GM12872 (cell line): ENCODE data around the gene D2HGDH.

Experiments
- TF ChIP-seq, protein P1 (sequence below): IDR thresholded peaks from 3 replicates; pipeline ENCODE4 v1.5.1; 2011; ENCODE audit warnings: low read depth, mild to moderate bottlenecking, low read length, moderate library complexity; ENCODE audit not compliant: insufficient read depth

D2HGDH gene

DNA sequence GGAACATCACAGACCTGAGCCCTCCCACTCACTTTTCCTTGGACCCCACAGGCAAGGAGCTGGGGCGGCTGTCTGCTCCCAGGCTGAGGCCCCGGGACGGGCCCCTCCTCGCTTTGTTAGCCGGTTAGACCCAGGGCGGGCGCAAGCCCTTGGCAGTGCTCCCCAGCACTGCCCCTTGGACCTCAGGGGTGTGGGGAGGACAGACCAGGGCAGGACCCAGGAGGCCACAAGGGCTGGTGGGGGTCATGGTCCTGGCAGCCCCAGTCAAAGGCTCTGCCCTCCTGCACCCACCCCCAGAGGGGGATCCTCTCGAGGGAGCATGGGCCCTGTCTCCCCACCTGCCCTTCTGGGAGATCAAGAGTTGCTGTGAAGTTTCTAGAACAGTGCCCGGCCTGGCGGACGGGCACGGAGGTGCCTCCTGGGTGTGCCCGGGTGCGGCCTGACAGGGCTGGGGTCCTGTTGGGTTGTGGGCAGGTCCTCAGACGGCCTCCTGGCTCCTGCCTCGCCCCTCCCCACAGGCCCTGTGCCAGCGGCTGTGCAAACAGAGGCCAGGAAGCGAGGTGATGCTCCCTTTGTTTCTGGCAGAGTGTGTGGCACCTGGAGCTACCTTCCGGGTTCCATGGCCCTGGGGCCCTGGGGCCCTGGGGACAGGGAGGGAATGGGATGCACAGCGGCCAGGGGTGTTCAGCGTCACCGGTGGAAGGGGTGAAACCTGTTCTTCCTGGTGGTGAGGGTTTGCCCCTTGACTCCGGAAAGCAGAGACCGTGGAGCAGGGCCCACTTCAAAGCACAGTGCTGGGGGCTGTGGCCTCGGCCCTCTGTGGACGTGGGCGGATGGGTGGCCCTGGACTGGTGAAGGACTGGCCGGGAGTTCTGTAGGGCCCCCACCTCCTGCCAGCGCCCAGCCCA, 39.3 kb downstream of the D2HGDH start:
- TF ChIP-seq, protein P1, sequence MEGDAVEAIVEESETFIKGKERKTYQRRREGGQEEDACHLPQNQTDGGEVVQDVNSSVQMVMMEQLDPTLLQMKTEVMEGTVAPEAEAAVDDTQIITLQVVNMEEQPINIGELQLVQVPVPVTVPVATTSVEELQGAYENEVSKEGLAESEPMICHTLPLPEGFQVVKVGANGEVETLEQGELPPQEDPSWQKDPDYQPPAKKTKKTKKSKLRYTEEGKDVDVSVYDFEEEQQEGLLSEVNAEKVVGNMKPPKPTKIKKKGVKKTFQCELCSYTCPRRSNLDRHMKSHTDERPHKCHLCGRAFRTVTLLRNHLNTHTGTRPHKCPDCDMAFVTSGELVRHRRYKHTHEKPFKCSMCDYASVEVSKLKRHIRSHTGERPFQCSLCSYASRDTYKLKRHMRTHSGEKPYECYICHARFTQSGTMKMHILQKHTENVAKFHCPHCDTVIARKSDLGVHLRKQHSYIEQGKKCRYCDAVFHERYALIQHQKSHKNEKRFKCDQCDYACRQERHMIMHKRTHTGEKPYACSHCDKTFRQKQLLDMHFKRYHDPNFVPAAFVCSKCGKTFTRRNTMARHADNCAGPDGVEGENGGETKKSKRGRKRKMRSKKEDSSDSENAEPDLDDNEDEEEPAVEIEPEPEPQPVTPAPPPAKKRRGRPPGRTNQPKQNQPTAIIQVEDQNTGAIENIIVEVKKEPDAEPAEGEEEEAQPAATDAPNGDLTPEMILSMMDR, result no peak

DNA sequence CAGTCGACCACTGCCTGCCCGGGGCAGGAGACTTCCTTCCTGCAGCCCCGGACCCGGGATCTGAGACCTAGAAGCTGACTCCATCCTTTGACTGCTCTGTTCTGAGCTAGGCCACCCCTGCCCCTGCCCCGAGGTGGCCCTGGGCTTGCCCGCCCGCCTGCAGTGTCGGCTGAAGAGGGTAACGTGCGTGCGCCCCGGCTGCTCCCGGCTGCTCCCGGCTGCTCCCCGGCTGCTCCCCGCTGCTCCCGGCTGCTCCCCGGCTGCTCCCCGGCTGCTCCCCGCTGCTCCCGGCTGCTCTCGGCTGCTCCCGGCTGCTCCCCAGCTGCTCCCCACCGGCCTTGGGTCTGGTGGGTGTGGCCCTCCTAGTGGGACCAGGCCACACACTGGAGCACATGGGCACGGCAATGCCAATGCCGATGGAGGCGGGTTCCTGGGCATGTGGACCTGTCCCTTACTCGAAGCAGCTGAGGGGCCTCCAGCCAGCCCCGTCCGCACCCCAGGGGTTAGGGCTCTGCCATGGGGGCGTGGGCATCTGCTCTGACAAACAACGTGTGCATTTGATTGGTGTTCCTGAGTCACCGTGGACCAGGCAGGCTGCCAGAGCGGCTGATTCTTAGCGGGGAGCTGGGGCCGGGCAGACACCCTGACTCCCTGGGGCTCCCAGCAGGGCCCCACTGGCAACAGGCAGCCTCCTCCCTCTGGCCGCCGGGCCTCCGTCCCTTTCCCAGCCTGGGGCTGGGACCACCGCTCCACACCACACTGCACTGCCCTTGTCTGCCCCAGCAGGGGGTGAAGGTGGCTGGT, 40.2 kb downstream of the D2HGDH start:
- TF ChIP-seq, protein P1, result no peak

DNA sequence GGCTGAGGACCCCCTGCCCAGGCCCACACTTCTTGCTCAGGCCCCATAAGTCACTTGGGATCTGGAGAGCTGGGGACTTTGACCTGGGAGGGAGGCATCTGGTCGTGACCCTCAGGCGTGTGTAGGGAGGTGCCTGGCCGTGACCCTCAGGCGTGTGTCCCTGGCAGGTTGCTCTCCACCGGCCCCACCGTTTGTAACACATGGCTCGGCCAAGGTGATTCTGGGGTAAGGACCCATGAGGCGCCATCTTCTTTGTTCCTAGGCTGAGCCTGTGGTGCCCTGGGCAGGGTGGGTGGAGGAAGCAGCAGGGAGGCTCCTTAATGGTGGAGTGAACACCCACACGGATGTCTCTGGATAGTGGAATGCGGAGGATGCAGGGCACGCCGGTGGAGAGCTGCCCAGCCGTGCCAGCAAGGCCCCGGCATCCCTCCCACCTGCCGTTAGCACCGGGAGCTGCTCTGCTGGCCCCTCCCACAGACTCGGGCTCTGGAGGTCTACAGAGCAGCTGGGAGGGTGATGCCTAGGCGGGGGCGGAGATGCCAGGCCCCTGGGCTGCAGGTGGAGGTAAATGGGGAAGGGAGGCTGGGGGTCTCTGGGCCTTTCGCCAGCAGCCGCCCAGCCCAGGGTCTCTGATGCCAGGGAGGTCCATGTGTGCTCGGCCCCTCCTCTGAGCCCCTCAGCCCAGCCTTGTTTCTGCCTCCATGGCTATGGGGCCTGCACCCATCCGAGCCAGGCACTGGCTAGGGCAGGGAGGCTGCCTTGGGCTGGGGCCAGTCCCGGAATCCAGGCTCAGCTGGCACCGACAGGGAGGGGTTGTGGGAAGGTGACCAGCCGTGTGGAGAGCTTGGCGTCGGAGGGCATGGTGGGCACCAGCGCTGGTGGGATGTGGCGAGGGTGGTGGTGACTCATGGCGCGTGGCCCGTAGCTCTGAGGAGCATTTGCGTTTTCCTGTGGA, 41.1 kb downstream of the D2HGDH start:
- TF ChIP-seq, protein P1, result no peak

DNA sequence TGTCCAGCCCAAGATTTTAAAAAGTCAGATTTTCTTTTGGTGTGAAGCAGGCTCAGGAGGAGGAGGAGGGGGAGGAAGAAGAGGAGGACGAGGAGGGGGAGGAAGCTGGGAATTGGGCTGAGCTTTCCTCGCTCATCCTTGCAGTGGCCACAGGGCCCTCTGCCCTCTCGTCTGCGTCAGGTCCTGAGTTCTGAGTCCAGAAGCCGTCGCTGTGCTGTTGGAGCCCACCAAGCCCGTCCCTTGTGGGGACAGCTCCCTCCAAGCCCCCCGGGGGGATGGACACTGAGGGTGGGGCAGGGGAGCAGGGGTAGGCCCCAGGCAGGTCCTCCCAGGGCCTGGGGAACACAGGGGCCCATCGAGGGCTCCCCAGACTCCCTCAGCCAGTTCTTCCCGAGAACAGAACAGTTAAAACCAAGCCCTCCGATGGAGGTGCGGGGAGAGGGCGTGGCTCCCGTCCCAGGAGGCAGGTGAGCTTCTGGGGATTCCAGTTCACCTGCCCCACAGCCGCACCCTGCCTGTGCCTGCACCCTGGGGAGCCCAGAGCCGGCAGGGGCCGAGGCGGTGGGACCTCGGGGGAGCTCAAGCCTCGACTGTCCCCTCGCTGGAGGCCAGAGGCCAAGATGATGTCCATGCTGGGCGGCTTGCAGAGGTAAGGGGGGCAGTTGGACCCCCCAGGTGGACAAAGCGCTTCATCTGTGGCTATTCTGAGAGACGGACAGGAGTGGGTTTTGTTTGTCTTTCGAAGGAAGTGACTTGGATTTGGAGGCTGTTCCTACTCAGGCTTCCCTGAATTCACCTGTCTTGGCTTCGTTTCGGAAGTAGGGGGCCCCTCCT, 42.1 kb downstream of the D2HGDH start, which contains the start of gene GAL3ST2:
GAL3ST2 (plus strand) TSS at position 487 of the 834 bp plus-strand sequence; CDS start at position 621, 134 bp downstream.
- TF ChIP-seq, protein P1, result no peak

DNA sequence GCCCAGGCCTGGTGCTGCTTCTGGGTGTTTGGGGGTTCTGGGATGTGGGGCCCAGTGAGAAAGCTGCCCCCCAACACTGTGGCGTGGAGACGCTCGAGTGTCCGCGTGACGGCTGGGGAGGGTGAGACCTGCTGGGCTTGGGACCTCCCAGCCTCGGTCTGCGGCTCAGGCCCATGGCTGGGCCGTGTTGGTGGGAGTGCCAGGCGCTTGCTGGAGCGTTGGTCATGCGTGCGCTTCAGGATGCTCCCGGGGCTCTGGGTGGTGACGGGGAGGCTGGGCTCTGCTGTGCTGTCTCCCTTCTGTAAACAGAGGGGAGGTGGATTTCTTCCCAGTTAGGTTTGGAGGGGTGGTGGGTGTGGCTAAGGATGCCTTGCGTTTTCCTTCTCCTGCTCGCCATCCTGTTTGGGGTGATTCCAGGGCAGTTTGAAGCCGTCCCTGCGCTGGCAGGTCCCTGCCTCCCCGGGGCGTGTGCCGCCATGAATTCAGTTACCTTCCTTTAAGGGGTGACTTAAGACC, 42.8 kb downstream of the D2HGDH start:
- TF ChIP-seq, protein P1, result no peak
